Prostate gland (tissue), 2 donors: ENCODE measurements around the gene PLEKHM1. TPM values are rescaled to one million over a fixed set of nuclear protein-coding genes. Genes with fewer than 3 reads are reported as not detected.

ENCODE experiments used
- DNase-seq: peaks from one replicate; pipeline ENCODE4 v3.0.0-alpha.2; 2019; ENCODE audit warnings: low spot score
- H3K27ac ChIP-seq, 2 donors: fragments of 200-600 bp; sonication (generic); 2 replicates each; pipeline ENCODE4 v1.5.1; 2017 to 2019
- H3K27me3 ChIP-seq: fragments of 200-600 bp; sonication (generic); replicated peaks from 2 replicates; pipeline ENCODE4 v1.5.1; 2019; ENCODE audit not compliant: insufficient read depth
- H3K36me3 ChIP-seq, 2 donors: fragments of 200-600 bp; sonication (generic); 1 replicate in 1 of 2; 2 replicates in 1 of 2; pipeline versions ENCODE4 v1.5.1 to v1.8.1; 2017 to 2019
- H3K4me1 ChIP-seq: fragments of 200-600 bp; sonication (generic); replicated peaks from 2 replicates; pipeline ENCODE4 v1.5.1; 2019
- H3K4me3 ChIP-seq, 2 donors: fragments of 200-600 bp; sonication (generic); 2 replicates each; pipeline ENCODE4 v1.5.1; 2017 to 2019
- H3K9me3 ChIP-seq: fragments of 200-600 bp; sonication (generic); 2 replicates; pipeline ENCODE4 v1.5.1; 2017
- POLR2A ChIP-seq: fragments of 450-650 bp; IDR thresholded peaks from one replicate; pipeline ENCODE4 v1.6.1; 2016; ENCODE audit warnings: antibody characterized with exemption, mild to moderate bottlenecking
- POLR2AphosphoS5 ChIP-seq: sonication (generic); formaldehyde crosslinking; IDR thresholded peaks from one replicate; pipeline ENCODE4 v1.6.1; 2017; ENCODE audit warnings: antibody characterized with exemption
- WGBS: methylation state at CpG from one replicate; pipeline ENCODE4 v1.1.5; 2018; 5-methylcytosine and 5-hydroxymethylcytosine counted together
- intact Hi-C: fragments of 100-400 bp; cut with DNase I; formaldehyde crosslinking; loops from one replicate; pipeline ENCODE4 v1.14.2; 2022
- total RNA-seq, 2 donors: library from RNA; depleted of rRNA; stranded (reverse); fragments of >200 nt; gene quantifications; one replicate each; pipeline ENCODE4 v1.1.0, GENCODE V29; 2016
- TF ChIP-seq, protein P1 (sequence below), 4 experiments: fragments of 200-600 bp in 2 of 4; fragments of 450-650 bp in 2 of 4; sonication (generic) in 2 of 4; IDR thresholded peaks; 1 replicate in 3 of 4; 2 replicates in 1 of 4; pipeline ENCODE4 v1.5.1; 2016 to 2019; ENCODE audit warnings: antibody characterized with exemption in 4 of 4, mild to moderate bottlenecking in 2 of 4, moderate library complexity in 2 of 4

Gene PLEKHM1
- total RNA-seq, 2 donors from 2014 or later: 33.2 to 39.8 TPM

GRCh38 chr17:45433159-45433535 is 57.4 kb downstream of the PLEKHM1 start:
- Histone ChIP-seq H3K36me3 (no peaks in the 10 kb centered on the region), H3K4me3 (peak overlapping the region in 1 of 2 donors; percentile 43), H3K27me3 (no peaks in the 10 kb centered on the region), H3K4me1 (peaks cover 7% of the 10 kb centered on the region), H3K27ac (peak overlapping the region; percentile 91 to 94), H3K9me3 (no peaks in the 10 kb centered on the region)
- intact Hi-C loops: no loop called here
- WGBS: 72% methylated on average over 4 of the region's 4 CpGs
- TF ChIP-seq POLR2AphosphoS5: no peak
- TF ChIP-seq, protein P1, sequence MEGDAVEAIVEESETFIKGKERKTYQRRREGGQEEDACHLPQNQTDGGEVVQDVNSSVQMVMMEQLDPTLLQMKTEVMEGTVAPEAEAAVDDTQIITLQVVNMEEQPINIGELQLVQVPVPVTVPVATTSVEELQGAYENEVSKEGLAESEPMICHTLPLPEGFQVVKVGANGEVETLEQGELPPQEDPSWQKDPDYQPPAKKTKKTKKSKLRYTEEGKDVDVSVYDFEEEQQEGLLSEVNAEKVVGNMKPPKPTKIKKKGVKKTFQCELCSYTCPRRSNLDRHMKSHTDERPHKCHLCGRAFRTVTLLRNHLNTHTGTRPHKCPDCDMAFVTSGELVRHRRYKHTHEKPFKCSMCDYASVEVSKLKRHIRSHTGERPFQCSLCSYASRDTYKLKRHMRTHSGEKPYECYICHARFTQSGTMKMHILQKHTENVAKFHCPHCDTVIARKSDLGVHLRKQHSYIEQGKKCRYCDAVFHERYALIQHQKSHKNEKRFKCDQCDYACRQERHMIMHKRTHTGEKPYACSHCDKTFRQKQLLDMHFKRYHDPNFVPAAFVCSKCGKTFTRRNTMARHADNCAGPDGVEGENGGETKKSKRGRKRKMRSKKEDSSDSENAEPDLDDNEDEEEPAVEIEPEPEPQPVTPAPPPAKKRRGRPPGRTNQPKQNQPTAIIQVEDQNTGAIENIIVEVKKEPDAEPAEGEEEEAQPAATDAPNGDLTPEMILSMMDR (IDR thresholded peaks at IDR 0.05): no peak
- TF ChIP-seq POLR2A: no peak
- no peak for DNase-seq

- Histone ChIP-seq H3K27me3 (no peaks in the 10 kb centered on the region), H3K9me3 (no peaks in the 10 kb centered on the region), H3K4me3 (peak within 1 kb of the TSS; percentile 38 to 43), H3K36me3 (no peaks in the 10 kb centered on the region), H3K27ac (peak within 1 kb of the TSS; percentile 91 to 94), H3K4me1 (peaks cover 7% of the 10 kb centered on the region)
- TF ChIP-seq, protein P1 (IDR thresholded peaks at IDR 0.05): no peak
- TF ChIP-seq POLR2A (peak; percentile 40), POLR2AphosphoS5 (peak; percentile 13)
- intact Hi-C loops: no loop called here
- 1% methylated on average over 35 of the region's 66 CpGs for WGBS
- no peak for DNase-seq
Measured at GRCh38 chr17:45432405-45433158, 57.9 kb downstream of the PLEKHM1 start, which contains the start of gene ARHGAP27. Gene ARHGAP27 (minus strand): TSS chr17:45432870. CDS start chr17:45430279, 2,591 bp downstream.

DNA sequence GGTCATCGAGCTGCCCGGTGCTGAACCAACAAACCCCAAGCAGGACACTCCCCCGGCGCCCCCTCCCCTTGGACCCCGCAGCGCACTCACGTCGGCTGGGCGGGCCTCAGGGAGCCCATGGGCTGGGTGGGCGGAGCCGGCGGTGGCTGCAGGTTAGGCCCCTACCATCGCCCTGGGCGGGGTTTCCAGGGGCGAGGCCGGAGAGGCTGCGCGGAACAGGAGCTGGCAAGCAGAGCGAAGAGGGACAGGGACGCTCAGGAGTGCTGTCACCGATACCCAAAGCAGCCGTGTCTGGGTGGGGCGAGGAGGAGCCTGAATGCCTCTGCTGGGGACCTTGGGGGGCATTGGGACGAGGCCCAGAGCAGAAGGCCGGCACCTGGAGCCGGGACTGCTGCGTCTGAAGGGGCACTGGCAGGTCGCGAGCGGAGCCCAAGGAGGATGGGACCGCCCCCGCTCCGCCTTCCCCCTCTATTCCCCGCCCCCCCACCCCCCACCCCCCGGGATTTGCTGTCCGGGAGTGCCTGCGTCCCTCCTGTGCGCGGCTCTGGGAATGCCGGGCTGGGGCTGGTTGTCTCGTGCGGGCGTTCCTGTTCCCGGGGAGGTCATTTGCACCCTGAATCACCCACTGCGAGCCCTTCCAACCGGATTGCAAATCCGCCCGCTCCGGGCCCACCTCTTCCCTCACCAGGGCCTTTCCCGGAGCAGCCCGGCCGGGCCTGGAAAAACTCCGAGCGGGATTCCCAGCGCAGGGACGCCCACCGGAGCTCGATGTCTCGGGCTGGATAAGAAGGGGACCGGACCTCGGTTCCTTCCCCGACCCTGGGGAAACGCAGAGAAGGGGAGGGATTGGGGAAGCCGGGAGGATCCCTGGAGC is 58.8 kb downstream of the PLEKHM1 start:
- Histone ChIP-seq H3K4me3 (peak overlapping the region; percentile 38 to 43), H3K36me3 (no peaks in the 10 kb centered on the region), H3K27me3 (no peaks in the 10 kb centered on the region), H3K4me1 (peaks cover 7% of the 10 kb centered on the region), H3K27ac (peak overlapping the region; percentile 91 to 94), H3K9me3 (no peaks in the 10 kb centered on the region)
- WGBS: under 1% methylated on average over 36 of the region's 64 CpGs
- TF ChIP-seq, protein P1 (IDR thresholded peaks at IDR 0.05): peak in 1 of 4 experiments; percentile 11
- TF ChIP-seq POLR2AphosphoS5: peak; percentile 60
- peak; percentile 78 for TF ChIP-seq POLR2A
- intact Hi-C loops: no loop called here
- DNase-seq: peak; percentile 91

- DNase-seq: peak; percentile 88
- WGBS: 9% methylated on average over 43 of the region's 47 CpGs
- Histone ChIP-seq H3K4me1 (peaks cover 7% of the 10 kb centered on the region), H3K36me3 (no peaks in the 10 kb centered on the region), H3K4me3 (peak overlapping the region; percentile 38 to 43), H3K27me3 (no peaks in the 10 kb centered on the region), H3K9me3 (no peaks in the 10 kb centered on the region), H3K27ac (peak overlapping the region; percentile 91 to 94)
- TF ChIP-seq POLR2AphosphoS5: peak; percentile 65
- TF ChIP-seq, protein P1 (IDR thresholded peaks at IDR 0.05): no peak
- peak; percentile 67 for TF ChIP-seq POLR2A
- intact Hi-C loops: no loop called here
Measured at GRCh38 chr17:45430738-45431530, 59.6 kb downstream of the PLEKHM1 start.
